Measurements from ENCODE around the gene SIGLEC15. TPM values are rescaled to one million over a fixed set of nuclear protein-coding genes. Genes with fewer than 3 reads are reported as not detected.

The SIGLEC15 gene
- total and polyA plus RNA-seq, 2 donors (not counting 1 experiment from before 2014, with no cell fraction given) = 0.19 to 1.5 TPM

DNA sequence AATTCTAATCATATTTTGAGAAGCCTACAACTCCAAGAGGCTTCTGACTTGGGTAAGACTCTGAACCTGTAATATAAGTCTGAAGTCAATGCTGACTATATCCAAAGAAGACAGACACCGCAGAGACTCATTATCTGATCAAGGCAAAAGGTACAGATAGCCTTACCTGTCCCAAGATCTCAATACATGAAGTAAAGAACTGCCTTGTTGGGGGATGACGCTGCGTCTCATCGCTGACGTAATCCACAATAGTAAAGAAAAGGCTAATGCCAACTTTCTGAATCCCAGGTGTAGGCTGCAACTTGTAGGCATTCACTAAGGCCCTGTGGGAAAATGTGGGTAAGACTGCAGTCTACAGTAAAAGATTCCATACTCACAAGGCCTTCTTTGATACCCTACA is 62.1 kb downstream of the SIGLEC15 start:
- Histone ChIP-seq H3K4me3 (replicated peaks in 1 of 4; ENCODE audit: control extremely low read depth in 1 of 4, insufficient read depth in 1 of 4, low read depth in 3 of 4, low read length in 4 of 4) (no peak overlapping the region), H3K79me2 (ENCODE audit: control insufficient read depth, insufficient read depth, low read length) (no peaks in the 10 kb centered on the region), H3K36me3 (ENCODE audit: control insufficient read depth, insufficient read depth, low read length) (peaks cover 10% of the 10 kb centered on the region), H4K20me1 (ENCODE audit: control insufficient read depth, extremely low read depth, insufficient read depth, low read length) (peaks cover 1% of the 10 kb centered on the region), H2AFZ (ENCODE audit: low read length) (no peak overlapping the region), H3K27me3 (ENCODE audit: control insufficient read depth, insufficient read depth, low read length) (no peaks in the 10 kb centered on the region), H3K4me2 (ENCODE audit: extremely low read depth, insufficient read depth, low read length) (no peak overlapping the region), H3K4me1 (ENCODE audit: control insufficient read depth, extremely low read depth, insufficient read depth, low read length) (no peaks in the 10 kb centered on the region), H3K27ac (ENCODE audit: insufficient read depth, low read length) (no peak overlapping the region), H3K9me3 (ENCODE audit: control insufficient read depth, insufficient read depth, low read depth, low read length) (no peaks in the 10 kb centered on the region), H3K9ac (ENCODE audit: insufficient read depth, low read length) (no peak overlapping the region)
- TF ChIP-seq, protein P1, sequence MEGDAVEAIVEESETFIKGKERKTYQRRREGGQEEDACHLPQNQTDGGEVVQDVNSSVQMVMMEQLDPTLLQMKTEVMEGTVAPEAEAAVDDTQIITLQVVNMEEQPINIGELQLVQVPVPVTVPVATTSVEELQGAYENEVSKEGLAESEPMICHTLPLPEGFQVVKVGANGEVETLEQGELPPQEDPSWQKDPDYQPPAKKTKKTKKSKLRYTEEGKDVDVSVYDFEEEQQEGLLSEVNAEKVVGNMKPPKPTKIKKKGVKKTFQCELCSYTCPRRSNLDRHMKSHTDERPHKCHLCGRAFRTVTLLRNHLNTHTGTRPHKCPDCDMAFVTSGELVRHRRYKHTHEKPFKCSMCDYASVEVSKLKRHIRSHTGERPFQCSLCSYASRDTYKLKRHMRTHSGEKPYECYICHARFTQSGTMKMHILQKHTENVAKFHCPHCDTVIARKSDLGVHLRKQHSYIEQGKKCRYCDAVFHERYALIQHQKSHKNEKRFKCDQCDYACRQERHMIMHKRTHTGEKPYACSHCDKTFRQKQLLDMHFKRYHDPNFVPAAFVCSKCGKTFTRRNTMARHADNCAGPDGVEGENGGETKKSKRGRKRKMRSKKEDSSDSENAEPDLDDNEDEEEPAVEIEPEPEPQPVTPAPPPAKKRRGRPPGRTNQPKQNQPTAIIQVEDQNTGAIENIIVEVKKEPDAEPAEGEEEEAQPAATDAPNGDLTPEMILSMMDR (conservative IDR thresholded peaks at IDR 0.05 in 1 of 2, IDR thresholded peaks at IDR 0.05 in 1 of 2; ENCODE audit: low read depth in 1 of 2, low read length in 2 of 2) = no peak
- no peak for TF ChIP-seq EZH2 (IDR thresholded peaks at IDR 0.05; ENCODE audit: low read length, missing control alignments)
- no peak for DNase-seq (ENCODE audit: low read depth in 2 of 2)

DNA sequence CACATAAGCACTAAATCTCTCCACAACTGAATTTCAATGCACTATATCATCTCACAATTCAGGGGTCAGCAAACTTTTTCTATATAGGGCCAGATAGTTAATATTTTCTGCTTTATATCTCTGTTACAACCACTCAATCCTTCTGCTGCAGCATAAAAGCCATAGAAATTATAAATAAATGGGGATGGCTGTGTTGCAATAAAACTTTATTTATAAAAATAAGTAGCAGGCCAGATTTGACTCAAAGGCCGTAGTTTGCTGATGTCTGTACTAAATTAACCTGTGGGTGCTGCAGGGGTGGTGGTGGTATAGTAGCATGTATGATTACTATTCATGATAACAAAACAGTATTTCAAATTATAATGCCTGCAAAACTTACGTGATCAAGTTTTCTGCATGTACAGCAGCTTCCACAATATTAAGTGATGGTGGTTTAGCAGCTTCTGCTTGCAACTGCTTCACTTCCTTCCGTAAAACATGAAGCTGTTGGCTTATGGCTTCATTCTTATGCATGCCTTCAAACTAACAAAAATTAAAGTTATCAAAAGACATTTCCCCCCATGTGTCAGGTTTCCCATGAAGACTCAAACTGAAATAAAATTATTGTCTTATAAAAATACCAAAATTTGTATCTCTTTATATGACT is 64.1 kb downstream of the SIGLEC15 start:
- no peak overlapping the region for H3K9ac ChIP-seq (ENCODE audit: insufficient read depth, low read length)
- no peak overlapping the region for H3K27ac ChIP-seq (ENCODE audit: insufficient read depth, low read length)
- no peak overlapping the region for H2AFZ ChIP-seq (ENCODE audit: low read length)
- no peak overlapping the region for H3K4me2 ChIP-seq (ENCODE audit: extremely low read depth, insufficient read depth, low read length)
- H3K27me3 ChIP-seq (ENCODE audit: control insufficient read depth, insufficient read depth, low read length) = no peaks in the 10 kb centered on the region
- H3K36me3 ChIP-seq (ENCODE audit: control insufficient read depth, insufficient read depth, low read length) = peaks cover 6% of the 10 kb centered on the region
- DNase-seq (ENCODE audit: low read depth in 2 of 2) = no peak
- H4K20me1 ChIP-seq (ENCODE audit: control insufficient read depth, extremely low read depth, insufficient read depth, low read length) = peaks cover 1% of the 10 kb centered on the region
- TF ChIP-seq, protein P1 (conservative IDR thresholded peaks at IDR 0.05 in 1 of 2, IDR thresholded peaks at IDR 0.05 in 1 of 2; ENCODE audit: low read depth in 1 of 2, low read length in 2 of 2) = no peak
- TF ChIP-seq EZH2 (IDR thresholded peaks at IDR 0.05; ENCODE audit: low read length, missing control alignments) = no peak
- H3K4me3 ChIP-seq (replicated peaks in 1 of 4; ENCODE audit: control extremely low read depth in 1 of 4, insufficient read depth in 1 of 4, low read depth in 3 of 4, low read length in 4 of 4) = no peak overlapping the region
- no peaks in the 10 kb centered on the region for H3K4me1 ChIP-seq (ENCODE audit: control insufficient read depth, extremely low read depth, insufficient read depth, low read length)
- no peaks in the 10 kb centered on the region for H3K9me3 ChIP-seq (ENCODE audit: control insufficient read depth, insufficient read depth, low read depth, low read length)
- no peaks in the 10 kb centered on the region for H3K79me2 ChIP-seq (ENCODE audit: control insufficient read depth, insufficient read depth, low read length)

DNA sequence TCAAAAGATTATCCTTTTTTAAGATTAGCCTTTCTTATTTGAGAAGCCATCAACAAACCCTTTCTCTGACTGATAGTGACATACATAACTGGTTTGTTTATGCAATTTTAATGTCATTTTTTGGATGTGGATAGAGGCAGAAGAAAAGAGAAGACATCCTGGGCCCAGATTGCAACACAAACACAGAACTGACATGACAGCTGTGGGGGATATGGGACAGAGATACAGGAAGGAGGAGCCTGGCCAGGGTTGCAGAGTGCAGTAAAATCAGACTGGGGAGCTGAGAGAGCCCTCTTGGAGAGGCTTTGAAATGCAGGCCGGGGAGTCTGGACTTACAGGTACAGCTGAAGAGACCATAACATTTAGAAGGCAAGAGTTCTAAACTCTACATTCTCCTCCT is 65.1 kb downstream of the SIGLEC15 start:
- no peaks in the 10 kb centered on the region for H3K4me1 ChIP-seq (ENCODE audit: control insufficient read depth, extremely low read depth, insufficient read depth, low read length)
- no peaks in the 10 kb centered on the region for H3K79me2 ChIP-seq (ENCODE audit: control insufficient read depth, insufficient read depth, low read length)
- TF ChIP-seq, protein P1 (conservative IDR thresholded peaks at IDR 0.05 in 1 of 2, IDR thresholded peaks at IDR 0.05 in 1 of 2; ENCODE audit: low read depth in 1 of 2, low read length in 2 of 2) = no peak
- TF ChIP-seq EZH2 (IDR thresholded peaks at IDR 0.05; ENCODE audit: low read length, missing control alignments) = no peak
- H3K4me2 ChIP-seq (ENCODE audit: extremely low read depth, insufficient read depth, low read length) = no peak overlapping the region
- H3K36me3 ChIP-seq (ENCODE audit: control insufficient read depth, insufficient read depth, low read length) = peaks cover 6% of the 10 kb centered on the region
- H4K20me1 ChIP-seq (ENCODE audit: control insufficient read depth, extremely low read depth, insufficient read depth, low read length) = peaks cover 1% of the 10 kb centered on the region
- no peak overlapping the region for H3K4me3 ChIP-seq (replicated peaks in 1 of 4; ENCODE audit: control extremely low read depth in 1 of 4, insufficient read depth in 1 of 4, low read depth in 3 of 4, low read length in 4 of 4)
- no peak overlapping the region for H3K9ac ChIP-seq (ENCODE audit: insufficient read depth, low read length)
- DNase-seq (ENCODE audit: low read depth in 2 of 2) = no peak
- H2AFZ ChIP-seq (ENCODE audit: low read length) = no peak overlapping the region
- no peak overlapping the region for H3K27ac ChIP-seq (ENCODE audit: insufficient read depth, low read length)
- H3K27me3 ChIP-seq (ENCODE audit: control insufficient read depth, insufficient read depth, low read length) = no peaks in the 10 kb centered on the region
- no peaks in the 10 kb centered on the region for H3K9me3 ChIP-seq (ENCODE audit: control insufficient read depth, insufficient read depth, low read depth, low read length)
